Eye (tissue), 1 donor: ENCODE data around the gene BRICD5.
"Not testable (repeated sequence)": the region's sequence is repeated elsewhere in the genome, so short reads cannot be mapped to it uniquely, and the experiment has no call there.

ENCODE experiments used
- DNase-seq: peaks from one replicate; pipeline ENCODE4 v3.0.0-alpha.2; 2015

Gene BRICD5

GRCh38 chr16:2214719-2214968 is 4.0 kb upstream of the BRICD5 start, which contains the start of gene PGP:
Gene PGP, minus strand, starts transcription at chr16:2214840. Its CDS starts 63 bp downstream, at chr16:2214777.
- DNase-seq, result no peak

- peak; percentile 58 for DNase-seq
These were observed 3.4 kb upstream of the BRICD5 start for GRCh38 chr16:2213817-2214718.

GRCh38 chr16:2212362-2213324 is 2.0 kb upstream of the BRICD5 start:
- no peak for DNase-seq

GRCh38 chr16:2211923-2212347 is 1.3 kb upstream of the BRICD5 start:
- DNase-seq, result no peak

GRCh38 chr16:2210009-2210332 is 692 bp downstream of the BRICD5 start:
- no peak for DNase-seq

- no peak for DNase-seq
These were observed 1.2 kb downstream of the BRICD5 start for GRCh38 chr16:2209258-2210008.

- DNase-seq, result no peak
These were observed 1.9 kb downstream of the BRICD5 start for GRCh38 chr16:2208772-2209171.

GRCh38 chr16:2208308-2208707 is 2.4 kb downstream of the BRICD5 start:
- no peak for DNase-seq

- DNase-seq, result no peak
These were observed 2.8 kb downstream of the BRICD5 start for GRCh38 chr16:2207872-2208271.

GRCh38 chr16:2206780-2207433 is 3.8 kb downstream of the BRICD5 start:
- DNase-seq, result no peak

GRCh38 chr16:2206420-2206779 is 4.3 kb downstream of the BRICD5 start:
- DNase-seq, result no peak

- no peak for DNase-seq
These were observed 4.7 kb downstream of the BRICD5 start for GRCh38 chr16:2205967-2206313.

GRCh38 chr16:2205104-2205966 is 5.3 kb downstream of the BRICD5 start, which contains the start of gene MLST8:
Gene MLST8, plus strand, starts transcription at chr16:2205454. Its CDS starts 632 bp downstream, at chr16:2206086.
- peak; percentile 96 for DNase-seq

GRCh38 chr16:2204416-2205103 is 6.1 kb downstream of the BRICD5 start:
- no peak for DNase-seq

- not testable (repeated sequence) for DNase-seq
These were observed 7.5 kb downstream of the BRICD5 start for GRCh38 chr16:2203119-2203688.

- DNase-seq, result no peak
These were observed 10.3 kb downstream of the BRICD5 start for GRCh38 chr16:2200313-2200712.

GRCh38 chr16:2199621-2200139 is 11.0 kb downstream of the BRICD5 start:
- DNase-seq, result no peak

GRCh38 chr16:2199095-2199494 is 11.6 kb downstream of the BRICD5 start:
- DNase-seq, result no peak

- DNase-seq, result no peak
These were observed 12.4 kb downstream of the BRICD5 start for GRCh38 chr16:2198283-2198682.

GRCh38 chr16:2197765-2198164 is 12.9 kb downstream of the BRICD5 start:
- DNase-seq, result no peak
